MG63 (cell line): Measurements from ENCODE around the gene ZBTB16. TPM values are rescaled to one million over a fixed set of nuclear protein-coding genes. Genes with fewer than 3 reads are reported as not detected.

Experiments used
- DNase-seq: peaks from one replicate; pipeline ENCODE4 v3.0.0-alpha.2; 2020
- H3K27me3 ChIP-seq: fragments of 250-450 bp; sonication (Bioruptor Pico); 2 replicates; pipeline ENCODE4 v1.5.1; 2020; ENCODE audit warnings: mild to moderate bottlenecking, moderate library complexity
- H3K36me3 ChIP-seq: fragments of 250-450 bp; sonication (Bioruptor Pico); 2 replicates; pipeline ENCODE4 v1.5.1; 2020; ENCODE audit warnings: mild to moderate bottlenecking, moderate library complexity
- H3K4me3 ChIP-seq: fragments of 250-450 bp; sonication (Bioruptor Pico); 2 replicates; pipeline ENCODE4 v1.5.1; 2020; ENCODE audit warnings: mild to moderate bottlenecking, moderate library complexity
- H3K9me3 ChIP-seq: fragments of 250-450 bp; sonication (Bioruptor Pico); 2 replicates; pipeline ENCODE4 v1.5.1; 2020; ENCODE audit warnings: mild to moderate bottlenecking, moderate library complexity
- total RNA-seq: library from RNA; depleted of rRNA; stranded (reverse); fragments of >200 nt; shearing (Covaris generic); gene quantifications from 2 replicates; pipeline ENCODE4 v1.2.3, GENCODE V29; 2014; ENCODE audit warnings: low replicate concordance

The ZBTB16 gene
- total RNA-seq, 1 experiment from 2014 or later: not detected

DNA sequence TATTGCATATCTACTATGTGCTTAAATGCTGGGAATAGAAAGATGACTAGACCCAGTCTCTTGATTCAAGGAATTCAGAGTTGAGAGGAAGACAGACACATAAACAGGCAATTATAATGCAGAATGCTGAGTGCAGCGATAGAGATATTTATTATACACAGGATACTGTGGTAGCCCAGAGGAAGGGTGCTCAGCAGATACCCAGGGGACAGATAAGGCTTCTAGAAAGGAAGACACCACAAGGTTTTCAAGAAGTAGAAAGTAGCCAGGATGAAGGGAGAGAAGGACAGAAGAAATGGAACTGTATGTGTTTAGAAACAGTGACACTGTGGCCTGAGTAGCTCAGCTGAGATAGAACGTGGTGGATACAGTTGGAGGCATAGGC, 157.3 kb downstream of the ZBTB16 start:
- H3K9me3 ChIP-seq: no peaks in the 10 kb centered on the region
- H3K36me3 ChIP-seq: no peaks in the 10 kb centered on the region
- no peaks in the 10 kb centered on the region for H3K27me3 ChIP-seq
- no peak overlapping the region for H3K4me3 ChIP-seq
- DNase-seq: no peak

DNA sequence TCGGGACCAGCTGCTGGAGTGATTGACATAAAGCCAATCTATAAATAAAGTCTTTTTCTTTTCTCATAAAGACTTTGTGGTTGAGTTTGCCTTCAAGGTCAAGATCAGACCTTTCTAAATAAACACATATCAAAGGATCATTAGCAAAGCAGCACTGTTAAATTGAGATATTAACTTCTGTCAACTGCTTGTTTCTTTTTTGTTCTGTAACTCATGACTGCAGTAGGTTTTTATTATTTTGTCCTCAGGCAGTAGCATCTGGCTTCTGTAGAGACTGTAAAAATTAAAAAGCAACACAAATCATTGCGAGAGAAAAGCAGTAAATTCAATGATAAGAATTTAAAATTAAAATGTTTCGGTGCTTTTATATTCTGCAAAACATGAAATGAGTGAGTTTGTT, 159.0 kb downstream of the ZBTB16 start:
- H3K36me3 ChIP-seq: no peaks in the 10 kb centered on the region
- no peak for DNase-seq
- H3K4me3 ChIP-seq: no peak overlapping the region
- H3K9me3 ChIP-seq: no peaks in the 10 kb centered on the region
- H3K27me3 ChIP-seq: no peaks in the 10 kb centered on the region

DNA sequence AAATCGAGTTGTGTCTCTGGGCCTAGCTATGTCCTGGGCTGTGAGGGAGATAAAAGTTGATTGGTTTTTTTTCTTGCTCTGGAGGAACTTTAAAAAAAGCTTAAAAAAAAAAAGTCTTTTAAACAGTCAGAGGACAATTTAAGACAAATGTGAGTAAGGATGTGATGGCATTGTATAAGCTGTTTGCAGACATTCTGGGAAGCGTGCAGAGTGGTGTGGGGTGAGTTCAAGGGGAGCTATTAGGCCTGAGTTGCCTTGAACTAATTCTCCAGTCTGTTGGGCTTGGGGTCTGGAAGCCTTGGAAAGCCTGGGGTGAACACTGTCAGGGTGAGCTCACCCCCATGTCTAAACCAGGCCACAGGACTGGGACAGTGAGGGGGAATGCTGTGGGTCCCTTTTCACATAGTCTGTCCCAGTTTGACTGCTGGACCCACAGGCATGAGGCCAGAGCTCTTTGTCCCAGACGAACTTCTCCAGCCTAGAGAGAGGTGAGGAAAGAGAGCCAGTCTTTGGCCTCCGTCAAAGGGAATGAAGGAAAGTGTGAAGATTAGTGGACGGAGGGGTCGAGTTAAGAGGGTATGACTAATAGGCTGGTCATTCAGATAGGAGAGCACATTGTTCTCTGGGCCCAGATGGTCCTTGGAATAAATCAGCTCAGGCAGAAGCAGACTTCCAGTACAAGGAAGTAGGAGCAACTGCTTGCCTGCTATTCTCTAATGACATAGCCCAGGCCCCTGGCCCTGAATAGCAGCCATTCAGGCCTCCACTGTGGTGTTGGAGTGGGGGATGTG, 160.2 kb downstream of the ZBTB16 start:
- no peaks in the 10 kb centered on the region for H3K27me3 ChIP-seq
- H3K36me3 ChIP-seq: no peaks in the 10 kb centered on the region
- no peak overlapping the region for H3K4me3 ChIP-seq
- DNase-seq: no peak
- H3K9me3 ChIP-seq: no peaks in the 10 kb centered on the region

DNA sequence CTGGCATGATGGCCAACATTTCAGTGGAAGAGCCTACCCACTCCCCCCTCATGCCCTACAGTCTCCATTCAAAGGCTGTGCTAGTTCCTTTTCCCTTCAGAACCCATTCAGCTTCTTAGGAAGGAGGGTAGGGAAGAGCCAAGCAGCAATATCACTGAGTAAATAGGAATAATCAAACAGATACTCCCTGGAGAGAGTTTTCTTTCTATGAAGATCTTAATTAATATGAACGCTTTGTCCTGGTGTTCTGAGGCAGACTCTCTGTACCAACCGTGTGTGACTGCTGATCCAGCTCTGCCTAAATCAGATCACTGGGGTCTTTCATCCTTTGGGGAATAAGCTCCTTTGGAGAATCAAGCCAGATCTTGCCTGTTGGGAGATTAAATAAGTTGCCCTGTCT, 161.5 kb downstream of the ZBTB16 start:
- Histone ChIP-seq H3K36me3 (no peaks in the 10 kb centered on the region), H3K9me3 (no peaks in the 10 kb centered on the region), H3K4me3 (no peak overlapping the region), H3K27me3 (no peaks in the 10 kb centered on the region)
- DNase-seq: no peak

DNA sequence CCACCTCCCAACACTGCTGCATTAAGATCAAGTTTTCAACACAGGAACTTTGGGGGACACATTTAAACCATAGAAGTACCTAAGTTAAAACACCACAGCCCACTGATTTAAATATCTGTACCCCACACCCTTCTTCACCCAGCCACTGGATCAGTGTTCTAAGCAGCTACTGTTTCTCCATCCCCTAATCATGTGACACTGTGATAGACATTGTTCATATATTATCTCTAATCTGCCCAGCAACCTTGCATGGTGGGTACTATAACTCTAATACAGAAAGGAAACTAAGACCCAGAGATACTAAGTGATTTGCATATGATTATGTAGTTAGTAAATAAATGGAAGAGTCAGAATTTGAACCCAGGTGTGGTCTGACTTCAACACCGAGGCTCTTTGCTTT, 166.2 kb downstream of the ZBTB16 start:
- Histone ChIP-seq H3K27me3 (no peaks in the 10 kb centered on the region), H3K36me3 (no peaks in the 10 kb centered on the region), H3K9me3 (no peaks in the 10 kb centered on the region), H3K4me3 (no peak overlapping the region)
- DNase-seq: no peak

DNA sequence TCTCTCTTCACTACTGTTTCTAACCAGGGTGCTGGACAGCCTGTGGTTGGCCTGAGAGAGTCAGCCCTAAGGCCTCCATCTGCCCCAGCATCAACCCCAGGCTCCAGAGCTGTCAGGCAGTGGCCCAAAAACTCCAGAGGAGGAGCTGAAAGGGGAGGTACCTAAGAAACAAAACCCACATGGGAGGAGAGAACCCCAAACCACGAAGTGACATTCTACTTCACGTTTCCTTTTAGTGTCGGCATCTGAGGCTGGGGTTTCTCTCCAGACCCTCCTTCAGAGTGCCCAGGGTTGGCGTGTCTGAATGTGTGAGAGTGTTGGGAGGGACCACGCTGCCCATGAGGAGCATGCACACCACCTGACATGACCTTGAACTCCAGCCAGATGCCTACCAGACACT, 166.8 kb downstream of the ZBTB16 start:
- Histone ChIP-seq H3K27me3 (no peaks in the 10 kb centered on the region), H3K36me3 (no peaks in the 10 kb centered on the region), H3K4me3 (no peak overlapping the region), H3K9me3 (no peaks in the 10 kb centered on the region)
- DNase-seq: no peak

DNA sequence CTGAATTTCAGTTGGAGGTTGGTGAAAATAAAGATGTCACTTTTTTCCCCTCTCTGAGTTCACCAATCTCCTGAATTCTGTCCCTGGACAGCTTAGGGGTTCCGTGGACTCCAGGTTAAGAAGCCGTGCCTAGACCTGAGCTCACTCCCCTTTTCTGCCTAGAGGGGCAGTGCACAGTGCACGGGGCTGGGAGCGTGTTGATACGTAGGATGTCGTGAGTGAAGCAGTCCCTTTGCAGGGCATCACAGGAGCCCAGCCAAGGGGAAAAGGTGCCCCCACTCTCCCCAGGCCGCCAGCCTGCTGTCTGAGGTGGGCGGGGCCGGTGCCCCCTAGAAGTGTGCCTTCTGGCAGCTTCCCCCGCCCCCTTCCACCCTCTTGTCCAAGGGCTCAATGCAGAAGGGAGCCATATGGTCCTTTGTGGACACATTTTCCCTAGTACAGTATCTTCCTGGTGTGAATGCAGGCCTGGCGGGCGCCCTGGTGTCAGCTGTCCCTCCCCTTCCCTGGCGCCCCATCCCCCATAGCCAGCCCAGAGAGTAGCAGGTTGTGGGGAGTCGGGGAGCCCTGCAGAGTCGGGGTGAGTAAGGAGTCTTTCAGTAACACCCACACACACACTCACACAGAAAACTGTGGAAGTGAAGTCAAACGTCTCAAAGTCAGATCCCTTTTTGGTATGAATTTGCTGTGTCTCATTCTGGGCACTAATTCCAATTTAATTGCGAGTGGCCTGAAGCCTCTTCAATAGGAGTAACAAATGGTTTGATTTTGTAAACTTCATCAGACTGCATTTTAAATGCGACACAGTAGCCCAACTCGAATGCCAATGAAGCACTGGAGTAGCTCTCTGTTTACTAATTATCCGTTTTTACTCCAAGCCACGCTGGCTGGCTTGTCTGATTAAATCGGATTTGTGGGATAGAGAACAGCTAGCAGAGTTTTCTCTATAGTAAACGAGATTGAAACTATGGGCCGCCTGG, 169.2 kb downstream of the ZBTB16 start:
- no peak for DNase-seq
- no peaks in the 10 kb centered on the region for H3K9me3 ChIP-seq
- no peaks in the 10 kb centered on the region for H3K36me3 ChIP-seq
- H3K27me3 ChIP-seq: no peaks in the 10 kb centered on the region; the same call in 1 of the 2 replicates
- H3K4me3 ChIP-seq: no peak overlapping the region

DNA sequence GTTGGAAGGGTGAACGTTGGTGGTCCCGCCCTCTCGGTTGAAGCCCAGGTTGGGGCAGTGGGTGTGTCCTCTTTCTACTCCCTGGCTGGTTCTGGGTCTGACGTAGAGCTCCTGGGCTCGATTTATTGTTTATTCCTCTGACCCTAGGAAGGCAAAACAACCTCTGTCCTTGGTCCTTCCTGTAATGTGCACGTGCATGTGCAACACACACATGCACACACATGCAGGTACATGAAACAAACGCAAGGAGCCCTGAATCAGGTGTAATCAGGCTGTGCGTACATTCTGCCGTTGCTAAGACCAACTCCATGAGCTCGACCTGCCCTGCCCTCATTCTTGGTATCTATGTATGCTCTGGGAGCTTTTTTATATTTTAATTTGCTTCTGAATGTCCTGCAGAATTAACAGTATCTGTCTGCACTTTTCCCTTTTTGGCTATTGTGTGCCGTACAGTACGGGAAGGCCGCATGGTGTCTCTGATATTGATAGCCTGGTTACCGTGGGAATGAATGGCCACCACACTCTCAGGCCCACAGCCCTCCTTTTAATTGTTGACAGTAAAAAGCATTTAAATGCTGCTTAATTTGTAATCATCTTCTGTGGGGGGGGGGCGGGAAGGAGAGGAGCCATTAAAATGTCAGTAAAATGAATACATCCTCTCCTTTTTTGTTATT, 170.7 kb downstream of the ZBTB16 start:
- Histone ChIP-seq H3K36me3 (no peaks in the 10 kb centered on the region), H3K27me3 (peaks cover 3% of the 10 kb centered on the region; the same call in 1 of the 2 replicates)

DNA sequence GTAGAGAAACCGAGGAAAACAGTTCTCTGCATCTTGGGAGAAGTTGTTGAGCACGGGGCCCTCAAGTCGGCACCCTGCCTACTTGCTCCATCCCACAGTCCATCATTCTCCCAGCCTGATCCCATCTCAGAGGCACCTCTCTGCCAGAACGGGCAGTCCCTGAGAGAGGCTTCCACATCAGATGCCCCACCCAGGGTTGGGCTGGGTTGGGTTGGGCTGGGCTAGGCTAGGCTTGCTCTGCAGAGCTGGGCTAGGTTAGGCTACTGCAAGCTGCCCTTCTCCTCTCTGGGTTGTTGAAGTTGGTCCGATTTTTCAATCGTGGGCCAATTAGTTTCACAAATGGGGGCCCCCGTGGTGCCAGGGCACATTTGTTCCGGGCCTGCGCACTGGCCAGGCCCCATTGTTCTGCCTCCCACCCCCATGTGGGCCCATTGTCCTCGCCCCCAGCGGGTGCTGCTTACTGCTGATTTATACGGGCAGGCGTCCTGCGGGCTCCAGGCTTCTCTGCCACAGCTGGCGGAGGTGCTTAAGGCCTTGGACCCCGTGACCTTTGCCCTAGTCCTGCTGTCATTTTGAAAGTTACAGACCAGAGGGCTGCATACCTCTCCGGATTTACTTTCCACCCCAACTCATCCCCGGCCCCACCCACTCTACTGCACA, 173.0 kb downstream of the ZBTB16 start:
- no peak for DNase-seq
- H3K9me3 ChIP-seq: no peaks in the 10 kb centered on the region
- H3K36me3 ChIP-seq: no peaks in the 10 kb centered on the region
- no peak overlapping the region for H3K4me3 ChIP-seq
- H3K27me3 ChIP-seq: peaks cover 3% of the 10 kb centered on the region; the same call in 1 of the 2 replicates

More for the DNA sequence above, 170.7 kb downstream of the ZBTB16 start:
- no peaks in the 10 kb centered on the region for H3K9me3 ChIP-seq
- no peak overlapping the region for H3K4me3 ChIP-seq
- no peak for DNase-seq

DNA sequence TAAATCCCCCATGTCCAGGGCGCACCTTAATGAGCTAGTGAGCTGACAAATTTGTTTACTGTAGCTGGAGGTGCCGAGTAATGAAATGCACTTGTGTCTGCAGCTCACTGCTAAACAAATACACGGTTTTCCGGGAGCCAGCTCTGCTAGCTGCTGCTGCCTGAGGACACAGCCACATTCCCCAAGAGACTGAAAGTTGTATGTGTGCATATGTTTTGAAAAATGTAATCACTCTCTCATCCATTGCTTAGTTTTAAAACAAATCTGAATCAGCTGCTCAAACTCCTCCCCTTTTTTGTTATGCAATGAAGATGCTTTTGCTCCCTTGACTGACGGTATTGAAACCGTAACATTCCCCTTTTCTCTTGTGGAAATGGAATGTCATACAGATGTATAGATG, 174.2 kb downstream of the ZBTB16 start:
- Histone ChIP-seq H3K9me3 (no peaks in the 10 kb centered on the region), H3K4me3 (no peak overlapping the region), H3K36me3 (no peaks in the 10 kb centered on the region), H3K27me3 (peaks cover 3% of the 10 kb centered on the region; the same call in 1 of the 2 replicates)
- no peak for DNase-seq

DNA sequence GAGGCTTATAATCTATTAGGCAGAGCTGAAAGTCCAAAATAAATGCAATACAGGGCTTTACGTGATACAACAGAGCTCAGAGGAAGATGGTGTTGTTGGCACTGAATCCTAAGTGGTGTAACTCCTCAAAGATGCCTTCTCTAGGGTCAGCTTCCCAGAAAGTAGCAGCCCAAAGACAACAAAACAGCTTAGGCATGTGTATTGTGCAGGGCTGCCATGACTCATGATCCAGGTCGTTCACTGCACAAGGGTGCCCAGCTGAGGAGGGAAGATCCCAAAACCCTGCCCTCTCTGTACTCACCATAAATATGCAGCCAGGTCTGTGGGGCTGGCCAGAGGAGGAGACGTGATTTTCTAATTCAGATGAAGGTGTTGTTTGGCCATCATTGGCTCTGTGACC, 177.3 kb downstream of the ZBTB16 start:
- Histone ChIP-seq H3K9me3 (no peaks in the 10 kb centered on the region), H3K36me3 (no peaks in the 10 kb centered on the region), H3K4me3 (no peak overlapping the region), H3K27me3 (peaks cover 3% of the 10 kb centered on the region; the same call in 1 of the 2 replicates)
- peak; percentile 73 for DNase-seq

DNA sequence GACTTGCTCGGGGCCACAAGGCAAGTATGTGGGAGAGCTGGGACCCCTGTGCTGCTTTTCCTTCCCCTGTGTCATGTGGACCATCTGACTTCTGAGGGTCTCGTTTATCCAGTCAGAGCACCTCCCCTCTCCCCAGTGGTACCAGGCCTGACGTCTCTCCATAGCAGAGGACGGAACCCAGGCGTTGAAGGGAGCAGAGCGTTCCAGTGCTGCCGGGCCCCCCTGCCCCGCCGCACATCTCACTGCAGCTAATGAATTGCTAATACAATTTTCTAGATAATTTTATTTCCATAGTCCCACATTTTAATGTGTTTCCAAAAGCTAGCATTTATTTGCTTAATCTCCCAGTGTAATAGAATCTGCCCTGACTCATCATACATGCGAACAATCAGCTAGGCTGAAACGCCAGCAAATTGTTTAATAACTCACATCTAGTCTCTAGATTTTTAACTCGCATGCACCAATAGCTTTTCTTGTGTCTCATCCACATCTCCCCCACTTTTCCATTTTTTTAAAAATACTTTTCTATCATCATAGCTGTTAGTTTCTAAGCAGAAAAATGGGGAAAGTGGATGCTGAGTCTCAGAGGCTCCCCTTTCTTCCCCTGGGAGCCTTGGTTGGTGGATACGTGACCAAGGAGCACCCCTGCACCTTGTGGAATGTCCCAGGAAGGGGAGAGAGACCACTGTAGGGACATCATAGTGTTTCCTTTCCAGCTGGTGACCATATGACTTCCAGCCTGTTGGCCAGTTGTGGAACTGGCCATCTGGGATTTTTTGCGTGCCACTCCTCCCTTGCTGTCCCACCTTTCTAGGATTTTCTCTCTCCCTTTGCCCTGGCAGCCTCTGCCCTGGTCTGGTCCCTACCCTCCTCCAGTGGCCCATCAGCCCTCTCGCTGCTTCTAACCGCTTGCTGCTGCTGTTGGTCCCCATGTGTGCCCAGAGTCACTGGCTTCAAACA, 178.1 kb downstream of the ZBTB16 start:
- DNase-seq: no peak
- H3K27me3 ChIP-seq: peaks cover 3% of the 10 kb centered on the region; the same call in 1 of the 2 replicates
- H3K4me3 ChIP-seq: no peak overlapping the region
- no peaks in the 10 kb centered on the region for H3K9me3 ChIP-seq
- H3K36me3 ChIP-seq: no peaks in the 10 kb centered on the region

DNA sequence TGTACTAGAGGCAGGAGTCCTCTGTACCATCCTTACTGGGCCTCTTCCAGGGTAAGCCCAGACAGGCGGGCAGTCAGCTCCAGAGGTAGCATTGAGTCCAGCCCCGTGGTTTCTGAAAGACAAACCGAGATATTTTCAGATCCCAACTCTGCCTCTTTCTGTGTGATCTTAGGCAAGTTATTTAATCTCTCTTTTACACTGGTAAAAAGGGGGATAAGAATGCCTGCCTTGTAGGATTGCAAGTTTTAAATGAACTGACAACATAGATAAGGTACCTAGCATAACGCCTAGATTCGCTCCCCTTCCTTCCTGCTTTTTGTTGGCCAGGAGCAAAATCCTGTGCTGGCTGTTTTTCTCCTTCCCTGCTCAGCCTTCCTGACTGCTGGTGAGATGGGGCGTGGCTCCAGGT, 180.2 kb downstream of the ZBTB16 start:
- H3K9me3 ChIP-seq: no peaks in the 10 kb centered on the region
- H3K4me3 ChIP-seq: no peak overlapping the region
- H3K27me3 ChIP-seq: no peaks in the 10 kb centered on the region
- no peak for DNase-seq
- H3K36me3 ChIP-seq: no peaks in the 10 kb centered on the region

DNA sequence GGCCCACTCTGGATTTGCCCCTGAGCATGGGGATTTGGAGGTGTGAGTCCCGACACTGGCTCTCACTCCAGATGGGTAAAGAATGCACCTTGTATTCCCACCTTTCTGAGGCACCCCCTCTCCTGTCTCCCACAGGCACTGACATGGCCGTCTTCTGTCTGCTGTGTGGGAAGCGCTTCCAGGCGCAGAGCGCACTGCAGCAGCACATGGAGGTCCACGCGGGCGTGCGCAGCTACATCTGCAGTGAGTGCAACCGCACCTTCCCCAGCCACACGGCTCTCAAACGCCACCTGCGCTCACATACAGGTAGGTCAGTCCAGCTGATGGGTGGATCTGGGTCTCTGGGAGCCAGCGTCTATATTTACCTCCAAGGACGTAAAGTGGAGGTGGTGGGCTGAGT, 182.5 kb downstream of the ZBTB16 start:
- H3K9me3 ChIP-seq: no peaks in the 10 kb centered on the region
- H3K36me3 ChIP-seq: no peaks in the 10 kb centered on the region
- H3K4me3 ChIP-seq: no peak overlapping the region
- no peak for DNase-seq
- no peaks in the 10 kb centered on the region; the same call in 1 of the 2 replicates for H3K27me3 ChIP-seq
